GM19025 (cell line): Measurements from ENCODE around the gene TDRD12.
"Not testable (repeated sequence)": the region's sequence is repeated elsewhere in the genome, so short reads cannot be mapped to it uniquely, and the experiment has no call there.

ENCODE experiments used
- ATAC-seq: cut with Tn5 transposase; IDR thresholded peaks from one replicate; pipeline ENCODE4 v1.9.1; 2021; ENCODE audit warnings: mild to moderate bottlenecking, low read depth, moderate library complexity; ENCODE audit not compliant: unreplicated experiment

Gene TDRD12

DNA sequence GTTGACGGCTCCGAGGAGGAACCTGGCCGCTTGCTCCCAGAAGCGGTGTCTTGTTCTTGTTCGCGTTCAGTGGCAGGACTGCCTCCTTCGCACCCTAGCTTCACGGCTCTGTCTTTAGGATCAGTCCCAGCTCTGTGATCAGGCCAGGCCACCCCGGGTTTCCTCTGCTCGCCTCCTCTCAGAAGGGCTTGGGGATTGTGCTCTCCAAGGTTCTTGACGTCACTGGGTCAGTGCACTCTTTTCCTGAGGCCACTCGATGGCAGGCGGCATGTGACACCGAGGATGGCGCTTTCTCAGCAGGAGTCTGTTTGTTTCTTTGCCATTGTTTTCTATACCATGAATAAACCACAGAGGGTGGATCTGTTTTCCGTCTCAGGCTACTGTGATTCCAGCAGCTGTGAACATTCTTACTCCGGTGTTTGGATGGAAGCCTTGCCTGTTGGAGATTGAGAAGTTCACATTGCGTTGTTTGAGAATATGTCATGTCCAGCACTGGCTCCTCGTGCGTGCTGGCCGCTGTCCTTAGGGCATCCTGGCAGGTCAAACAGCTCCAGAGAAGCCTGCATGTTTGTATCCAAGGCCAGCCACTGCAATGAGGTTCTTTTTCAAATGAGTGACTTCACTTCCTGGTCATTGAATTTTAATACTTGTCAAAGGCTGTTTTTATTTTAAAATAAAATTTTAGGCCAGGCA lies 105.5 kb downstream of the TDRD12 start:
- ATAC-seq: no peak

GRCh38 chr19:32828139-32828538 lies 108.6 kb downstream of the TDRD12 start:
- ATAC-seq: no peak

GRCh38 chr19:32828643-32829344 lies 109.2 kb downstream of the TDRD12 start:
- no peak for ATAC-seq

DNA sequence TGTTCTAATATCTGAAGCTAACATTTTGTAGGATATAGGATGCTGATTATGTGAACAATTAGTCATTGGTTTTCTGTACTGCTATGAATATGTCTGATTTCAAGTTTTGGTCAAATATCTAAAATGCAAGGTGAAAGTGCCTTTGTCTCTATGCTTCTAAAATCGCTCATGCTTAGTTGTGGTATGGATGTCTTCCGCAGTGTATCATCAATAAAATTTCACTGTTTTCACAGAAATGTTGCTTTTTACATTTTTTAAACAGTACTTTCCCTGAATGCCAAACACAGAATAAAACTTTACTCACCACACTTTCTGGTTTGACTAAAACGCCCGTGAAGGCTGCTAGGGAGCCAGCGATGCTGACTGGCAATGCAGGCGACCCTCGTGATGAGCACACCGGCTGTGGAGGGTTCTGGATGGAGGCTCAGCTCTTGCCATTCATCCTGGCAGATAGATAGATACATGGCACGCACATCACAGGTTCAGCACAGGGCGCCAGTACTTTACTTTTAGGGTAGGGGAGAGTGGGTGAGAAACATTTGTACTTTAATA lies 109.9 kb downstream of the TDRD12 start:
- ATAC-seq: no peak

DNA sequence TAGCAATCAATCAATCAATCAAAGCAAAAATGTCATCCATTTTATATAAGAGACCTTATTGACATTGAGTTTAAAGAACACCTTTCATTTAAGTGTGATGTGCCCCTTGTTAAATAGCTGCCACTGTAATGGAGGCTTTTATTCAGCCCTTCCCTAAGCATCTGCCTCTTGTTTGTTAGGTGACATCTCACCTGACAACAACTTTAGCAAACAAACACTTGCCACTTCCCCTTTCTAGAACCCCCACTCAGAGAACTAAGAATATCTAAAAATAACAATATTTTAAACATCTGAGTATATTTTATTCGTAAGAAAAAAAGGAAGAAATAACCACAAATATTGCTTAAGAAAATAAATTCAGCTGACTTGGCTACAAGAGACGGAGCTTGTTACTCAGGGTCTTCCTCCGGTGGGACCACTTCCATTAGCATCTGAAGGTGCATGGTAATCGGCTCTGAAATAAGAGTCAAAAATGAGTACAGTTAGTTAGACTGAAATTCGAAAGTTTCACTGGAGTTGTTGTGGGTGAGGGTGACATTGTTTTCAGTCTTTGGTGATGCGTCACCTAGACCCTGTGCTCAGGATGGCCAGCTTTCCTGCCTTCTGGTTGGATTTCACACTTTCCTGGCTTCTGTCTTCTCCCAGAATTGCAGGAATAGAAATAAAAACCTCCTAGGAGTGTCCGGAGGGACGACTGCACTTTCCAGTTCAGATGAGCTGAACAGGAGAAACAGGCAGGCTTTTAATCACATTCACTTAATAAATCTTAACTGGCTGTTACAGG lies 110.9 kb downstream of the TDRD12 start:
- ATAC-seq: no peak

- no peak for ATAC-seq
Observed at GRCh38 chr19:32831611-32832010, 112.0 kb downstream of the TDRD12 start.

- ATAC-seq: not testable (repeated sequence)
Observed at GRCh38 chr19:32832094-32832493, 112.5 kb downstream of the TDRD12 start.

- not testable (repeated sequence) for ATAC-seq
Observed at GRCh38 chr19:32832825-32833224, 113.3 kb downstream of the TDRD12 start.

- ATAC-seq: not testable (repeated sequence)
Observed at GRCh38 chr19:32833388-32833787, 113.8 kb downstream of the TDRD12 start.

DNA sequence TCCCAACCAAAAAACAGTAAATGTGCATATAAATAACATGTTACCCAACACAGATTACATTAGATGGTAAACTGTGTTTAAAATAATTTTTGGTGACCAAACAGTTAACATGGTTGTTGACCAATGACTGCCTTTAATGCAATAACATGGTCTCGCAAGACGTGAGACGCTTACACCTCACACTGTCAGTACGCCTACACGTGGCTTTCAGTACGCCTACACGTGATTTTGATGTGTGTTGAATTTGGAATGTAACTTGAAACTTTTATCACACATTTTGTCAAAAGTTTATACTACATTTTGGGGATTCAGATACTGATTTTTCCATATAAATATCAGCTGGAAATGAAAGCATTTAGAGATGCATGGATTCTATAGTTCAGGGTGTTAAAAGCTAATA lies 118.0 kb downstream of the TDRD12 start:
- no peak for ATAC-seq

- no peak for ATAC-seq
Observed at GRCh38 chr19:32842061-32842460, 122.5 kb downstream of the TDRD12 start.

DNA sequence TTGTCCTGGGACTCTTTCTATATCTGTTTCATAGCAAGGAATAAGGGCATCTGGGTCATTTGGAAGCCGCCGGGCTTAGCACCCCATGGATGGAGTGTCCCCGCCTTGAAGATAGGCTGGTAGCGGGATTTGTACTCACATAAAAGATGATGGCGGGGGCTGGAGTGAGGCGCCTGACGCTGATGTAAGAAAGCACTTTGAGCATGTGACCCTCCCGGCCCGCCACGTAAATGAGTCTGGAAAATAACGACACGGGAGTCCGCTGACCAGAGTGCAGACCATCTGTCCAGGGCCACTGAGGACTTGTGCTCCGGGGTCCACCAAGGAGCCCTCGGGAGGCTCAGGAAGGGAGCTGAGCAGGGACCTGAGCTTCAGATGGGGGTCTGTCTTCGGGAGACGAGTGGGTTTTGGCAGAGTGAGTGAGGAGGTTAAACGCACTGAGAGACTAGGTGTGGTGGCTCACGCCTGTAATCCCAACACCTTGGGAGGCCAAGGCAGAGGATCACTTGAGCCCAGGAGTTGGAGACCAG lies 124.2 kb downstream of the TDRD12 start:
- no peak for ATAC-seq

- ATAC-seq: not testable (repeated sequence)
Observed at GRCh38 chr19:32848035-32848434, 128.5 kb downstream of the TDRD12 start.

DNA sequence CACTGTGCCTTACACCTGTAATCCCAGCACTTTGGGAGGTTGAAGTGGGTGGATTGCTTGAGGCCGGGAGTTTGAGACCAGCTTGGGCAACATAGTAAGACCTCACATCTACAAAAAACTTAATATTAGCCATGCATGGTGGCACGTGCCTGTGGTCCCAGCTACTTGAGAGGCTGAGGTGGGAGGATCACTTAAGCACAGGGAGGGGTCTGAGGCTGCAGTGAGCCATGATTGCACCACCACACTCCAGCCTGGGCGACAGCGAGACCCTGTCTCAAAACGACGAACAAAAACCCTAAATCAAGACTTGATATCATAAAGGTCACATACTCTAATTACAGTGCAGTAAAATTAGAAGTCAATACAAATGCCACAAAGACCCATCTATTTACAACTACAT lies 132.6 kb downstream of the TDRD12 start:
- no peak for ATAC-seq

- not testable (repeated sequence) for ATAC-seq
Observed at GRCh38 chr19:32856818-32857217, 137.3 kb downstream of the TDRD12 start.

DNA sequence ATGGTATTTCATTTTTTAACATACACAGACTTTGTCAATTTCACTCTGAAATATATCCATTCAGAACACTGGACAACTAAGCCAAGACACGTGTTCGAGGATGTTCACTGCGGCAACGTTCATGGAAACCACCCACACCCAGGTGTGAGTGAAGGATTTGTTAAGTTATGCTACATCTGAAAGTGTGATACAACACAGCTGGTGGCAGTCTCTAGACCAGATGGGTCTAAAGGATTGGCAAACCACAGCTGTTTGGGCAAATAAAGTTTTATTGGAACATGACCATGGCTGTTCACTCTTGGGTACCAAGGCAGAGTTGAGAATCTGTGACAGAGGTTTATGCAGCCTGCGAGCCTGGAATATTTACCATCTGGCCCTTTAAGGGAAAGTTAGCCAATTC lies 138.0 kb downstream of the TDRD12 start:
- ATAC-seq: no peak

DNA sequence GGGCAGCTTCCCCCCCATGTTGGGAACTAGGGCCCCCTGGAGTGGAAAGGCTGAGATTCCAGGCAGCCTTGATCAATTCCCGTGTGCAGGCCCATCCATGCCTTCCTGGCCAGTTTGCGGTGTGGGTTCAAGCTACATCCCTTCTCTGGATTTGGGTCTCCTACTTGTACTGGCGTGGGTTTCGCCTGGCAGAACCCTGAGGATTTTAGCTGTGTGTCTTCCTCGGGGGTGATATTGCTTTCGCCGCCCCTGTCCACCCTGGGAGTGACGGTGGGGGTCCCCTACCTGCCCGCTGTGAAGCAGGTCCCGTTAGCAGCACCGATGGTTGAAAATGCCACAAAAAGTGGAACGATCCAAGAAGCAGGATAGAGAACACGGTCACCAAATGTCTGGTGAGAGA lies 138.6 kb downstream of the TDRD12 start:
- no peak for ATAC-seq

- no peak for ATAC-seq
Observed at GRCh38 chr19:32858559-32858958, 139.0 kb downstream of the TDRD12 start.

- no peak for ATAC-seq
Observed at GRCh38 chr19:32859591-32859990, 140.0 kb downstream of the TDRD12 start.

GRCh38 chr19:32861596-32861995 lies 142.0 kb downstream of the TDRD12 start:
- ATAC-seq: no peak

GRCh38 chr19:32862173-32862572 lies 142.6 kb downstream of the TDRD12 start:
- ATAC-seq: no peak
